22Rv1 (cell line): ENCODE measurements around the gene HP1BP3.

Source experiments
- H3K27ac ChIP-seq: fragments of 450-650 bp; 2 replicates; pipeline ENCODE4 v1.5.1; 2017
- CTCF ChIP-seq: fragments of 450-650 bp; IDR thresholded peaks from 2 replicates; pipeline ENCODE4 v1.5.1; 2017; ENCODE audit warnings: mild to moderate bottlenecking
- ZFX ChIP-seq: fragments of 450-650 bp; IDR thresholded peaks from 2 replicates; pipeline ENCODE4 v1.6.1; 2017; ENCODE audit warnings: antibody characterized with exemption, borderline replicate concordance

Gene HP1BP3

GRCh38 chr1:20740781-20741180 lies 46.3 kb downstream of the HP1BP3 start:
- no peak overlapping the region for H3K27ac ChIP-seq

GRCh38 chr1:20739225-20739624 lies 47.9 kb downstream of the HP1BP3 start:
- H3K27ac ChIP-seq = no peak overlapping the region

More at GRCh38 chr1:20740781-20741180, 46.3 kb downstream of the HP1BP3 start:
- TF ChIP-seq CTCF = no peak
- TF ChIP-seq ZFX = no peak

GRCh38 chr1:20735581-20736111 lies 51.5 kb downstream of the HP1BP3 start:
- no peak overlapping the region for H3K27ac ChIP-seq
- TF ChIP-seq ZFX = no peak
- TF ChIP-seq CTCF = no peak

More at GRCh38 chr1:20739225-20739624, 47.9 kb downstream of the HP1BP3 start:
- TF ChIP-seq CTCF (no peak), ZFX (no peak)

- no peak overlapping the region for H3K27ac ChIP-seq
- TF ChIP-seq ZFX = no peak
- TF ChIP-seq CTCF = no peak; the same call in 1 of the 2 replicates
Measured at GRCh38 chr1:20733360-20733975, 53.6 kb downstream of the HP1BP3 start.

- H3K27ac ChIP-seq = no peak within 1 kb of the TSS
- TF ChIP-seq ZFX (no peak), CTCF (peak; percentile 20; the same call in 1 of the 2 replicates)
Measured at GRCh38 chr1:20732588-20733359, 54.3 kb downstream of the HP1BP3 start, which contains the start of gene SH2D5. Gene SH2D5 (minus strand): TSS chr1:20732703. CDS start chr1:20728044, 4,659 bp downstream.

- TF ChIP-seq ZFX (no peak), CTCF (no peak)
- H3K27ac ChIP-seq = no peak overlapping the region
Measured at GRCh38 chr1:20732071-20732587, 55.0 kb downstream of the HP1BP3 start.
